Memory B cell (primary cell): ENCODE data around the gene PTGDR.
A peak's percentile ranks its signal among the peaks of the same experiment; 100 is the strongest.

Source experiments
- ATAC-seq: fragments of 150-1000 bp; cut with Tn5 transposase; 2 replicates; pipeline ENCODE4 v1.10.0; 2021; ENCODE audit warnings: low read depth, mild to moderate bottlenecking, moderate library complexity
- DNase-seq, 2 donors: peaks; one replicate each; pipeline ENCODE4 v3.0.0; 2022; ENCODE audit warnings: low spot score in 2 of 2
- H3K27ac Mint-ChIP-seq: one replicate; pipeline ENCODE4 v1.8.0; 2022; ENCODE audit warnings: mild to moderate bottlenecking, moderate library complexity, mixed read lengths
- H3K27me3 Mint-ChIP-seq: one replicate; pipeline ENCODE4 v1.8.0; 2022; ENCODE audit warnings: mixed read lengths
- H3K36me3 Mint-ChIP-seq: one replicate; pipeline ENCODE4 v1.8.0; 2022; ENCODE audit warnings: mild to moderate bottlenecking, mixed read lengths
- H3K4me1 Mint-ChIP-seq: one replicate; pipeline ENCODE4 v1.8.0; 2022; ENCODE audit warnings: mixed read lengths
- H3K4me3 Mint-ChIP-seq: one replicate; pipeline ENCODE4 v1.8.0; 2022; ENCODE audit warnings: mild to moderate bottlenecking, moderate library complexity, mixed read lengths
- H3K9me3 Mint-ChIP-seq: one replicate; pipeline ENCODE4 v1.8.0; 2022; ENCODE audit warnings: mixed read lengths

The PTGDR gene, protein sequence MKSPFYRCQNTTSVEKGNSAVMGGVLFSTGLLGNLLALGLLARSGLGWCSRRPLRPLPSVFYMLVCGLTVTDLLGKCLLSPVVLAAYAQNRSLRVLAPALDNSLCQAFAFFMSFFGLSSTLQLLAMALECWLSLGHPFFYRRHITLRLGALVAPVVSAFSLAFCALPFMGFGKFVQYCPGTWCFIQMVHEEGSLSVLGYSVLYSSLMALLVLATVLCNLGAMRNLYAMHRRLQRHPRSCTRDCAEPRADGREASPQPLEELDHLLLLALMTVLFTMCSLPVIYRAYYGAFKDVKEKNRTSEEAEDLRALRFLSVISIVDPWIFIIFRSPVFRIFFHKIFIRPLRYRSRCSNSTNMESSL

DNA sequence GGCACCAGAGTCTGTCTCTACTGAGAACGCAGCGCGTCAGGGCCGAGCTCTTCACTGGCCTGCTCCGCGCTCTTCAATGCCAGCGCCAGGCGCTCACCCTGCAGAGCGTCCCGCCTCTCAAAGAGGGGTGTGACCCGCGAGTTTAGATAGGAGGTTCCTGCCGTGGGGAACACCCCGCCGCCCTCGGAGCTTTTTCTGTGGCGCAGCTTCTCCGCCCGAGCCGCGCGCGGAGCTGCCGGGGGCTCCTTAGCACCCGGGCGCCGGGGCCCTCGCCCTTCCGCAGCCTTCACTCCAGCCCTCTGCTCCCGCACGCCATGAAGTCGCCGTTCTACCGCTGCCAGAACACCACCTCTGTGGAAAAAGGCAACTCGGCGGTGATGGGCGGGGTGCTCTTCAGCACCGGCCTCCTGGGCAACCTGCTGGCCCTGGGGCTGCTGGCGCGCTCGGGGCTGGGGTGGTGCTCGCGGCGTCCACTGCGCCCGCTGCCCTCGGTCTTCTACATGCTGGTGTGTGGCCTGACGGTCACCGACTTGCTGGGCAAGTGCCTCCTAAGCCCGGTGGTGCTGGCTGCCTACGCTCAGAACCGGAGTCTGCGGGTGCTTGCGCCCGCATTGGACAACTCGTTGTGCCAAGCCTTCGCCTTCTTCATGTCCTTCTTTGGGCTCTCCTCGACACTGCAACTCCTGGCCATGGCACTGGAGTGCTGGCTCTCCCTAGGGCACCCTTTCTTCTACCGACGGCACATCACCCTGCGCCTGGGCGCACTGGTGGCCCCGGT is at the start of gene PTGDR:
PTGDR (plus strand) TSS at position 198 of the 778 bp plus-strand sequence; CDS start at position 315, 117 bp downstream.
- Mint-ChIP-seq H3K27ac (no peak within 1 kb of the TSS), H3K36me3 (no peaks in the 10 kb centered on the region), H3K4me3 (no peak within 1 kb of the TSS), H3K4me1 (peaks cover 12% of the 10 kb centered on the region), H3K9me3 (no peaks in the 10 kb centered on the region), H3K27me3 (peaks cover 20% of the 10 kb centered on the region)
- DNase-seq (no peak), ATAC-seq (no peak)

DNA sequence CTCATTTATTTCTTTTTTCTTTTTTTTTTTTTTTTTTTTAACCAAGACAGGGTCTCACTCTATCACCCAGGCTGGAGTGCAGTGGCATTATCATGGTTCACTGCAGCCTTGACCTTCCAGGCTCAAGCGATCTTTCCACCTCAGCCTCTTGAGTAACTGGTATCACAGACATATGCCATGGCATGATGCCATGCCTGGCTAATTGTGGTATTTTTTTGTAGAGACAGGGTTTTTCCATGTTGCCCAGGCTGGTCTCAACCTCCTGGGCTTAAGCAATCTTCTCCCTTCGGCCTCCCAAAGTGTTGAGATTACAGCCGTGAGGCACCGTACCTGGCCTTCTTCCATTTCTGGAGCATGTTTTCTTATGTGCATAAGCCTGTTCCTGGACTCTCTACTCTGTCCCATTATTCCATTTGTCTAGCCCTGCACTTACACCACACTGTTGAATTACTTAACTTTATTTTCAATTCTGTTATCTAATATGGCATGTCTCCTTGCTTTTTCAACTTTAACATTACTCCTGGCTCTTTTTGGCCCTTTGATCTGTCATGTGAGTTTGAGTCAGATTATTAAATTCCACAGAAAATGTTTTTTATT is 47.9 kb upstream of the PTGDR start:
- DNase-seq: no peak
- ATAC-seq: no peak
- no peak overlapping the region for H3K27ac Mint-ChIP-seq
- H3K9me3 Mint-ChIP-seq: no peaks in the 10 kb centered on the region
- H3K36me3 Mint-ChIP-seq: no peaks in the 10 kb centered on the region
- H3K4me3 Mint-ChIP-seq: no peak overlapping the region
- peaks cover 4% of the 10 kb centered on the region for H3K4me1 Mint-ChIP-seq
- H3K27me3 Mint-ChIP-seq: peaks cover 2% of the 10 kb centered on the region

DNA sequence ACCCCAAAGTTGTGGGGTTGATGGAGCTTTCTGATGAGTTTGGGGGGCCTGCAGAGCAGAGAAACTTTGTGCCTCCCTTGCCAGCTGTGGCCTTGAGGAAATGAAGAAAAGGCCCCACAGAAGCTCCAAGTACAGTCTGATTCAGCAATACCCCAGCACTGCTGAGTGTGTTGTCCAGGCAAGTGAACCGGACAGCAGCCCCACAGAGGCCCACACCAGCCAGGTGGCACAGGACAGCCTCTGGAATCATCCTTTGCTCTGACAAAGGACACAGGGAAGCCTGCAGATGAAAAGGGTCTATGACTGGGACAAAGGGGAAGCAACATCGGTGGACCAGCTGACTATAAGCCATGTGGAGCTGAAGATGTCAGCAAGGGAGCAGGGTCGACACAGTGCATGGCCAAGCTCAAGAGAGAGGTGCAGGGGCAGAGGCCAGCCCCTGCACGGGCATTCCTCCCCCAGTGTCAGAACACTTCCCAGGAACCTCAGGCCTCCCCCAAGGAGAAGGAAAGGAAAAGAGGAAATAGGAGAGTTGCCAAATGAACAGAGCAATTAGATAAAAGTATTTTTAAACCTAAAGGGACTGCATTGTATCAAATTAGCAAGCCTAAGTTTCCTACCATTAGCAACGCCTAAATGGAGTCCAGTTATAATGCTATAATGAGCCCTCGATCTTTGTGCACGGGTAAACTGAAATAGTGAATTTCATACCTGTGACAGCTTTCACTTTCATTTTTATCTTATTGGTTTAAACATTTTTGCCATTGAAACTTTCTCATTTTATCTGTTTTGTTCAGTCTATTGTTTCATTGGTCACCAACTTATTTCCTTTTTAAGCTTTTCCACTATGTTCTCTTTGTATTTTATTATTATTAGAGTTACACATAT is 46.3 kb upstream of the PTGDR start:
- peak overlapping the region; percentile 81 for H3K4me3 Mint-ChIP-seq
- ATAC-seq (no peak), DNase-seq (no peak)
- peaks cover 4% of the 10 kb centered on the region for H3K4me1 Mint-ChIP-seq
- H3K27ac Mint-ChIP-seq: no peak overlapping the region
- peaks cover 2% of the 10 kb centered on the region for H3K27me3 Mint-ChIP-seq
- H3K36me3 Mint-ChIP-seq: no peaks in the 10 kb centered on the region
- no peaks in the 10 kb centered on the region for H3K9me3 Mint-ChIP-seq

DNA sequence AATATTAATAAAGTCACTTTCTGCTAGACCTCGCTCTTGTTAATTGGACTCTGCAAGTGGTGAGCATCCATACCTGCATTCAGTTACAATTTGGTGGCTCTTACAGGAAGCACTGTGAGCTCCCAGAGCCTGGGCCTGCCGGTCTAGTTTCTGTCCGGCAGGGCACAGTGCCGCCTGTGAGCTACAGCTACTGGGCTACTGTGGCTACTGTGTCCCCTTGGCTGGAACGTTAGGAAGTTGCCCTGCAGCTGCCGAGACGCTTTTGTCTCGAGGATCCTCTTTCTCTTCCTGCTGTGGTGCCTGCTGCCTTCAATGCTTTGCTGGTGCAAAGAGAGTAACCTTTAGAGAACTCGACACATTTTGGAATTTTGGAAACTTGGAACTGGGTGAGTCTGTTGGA is 44.6 kb upstream of the PTGDR start:
- H3K4me3 Mint-ChIP-seq: no peak overlapping the region
- no peak for DNase-seq
- no peaks in the 10 kb centered on the region for H3K9me3 Mint-ChIP-seq
- H3K36me3 Mint-ChIP-seq: no peaks in the 10 kb centered on the region
- peaks cover 2% of the 10 kb centered on the region for H3K27me3 Mint-ChIP-seq
- H3K4me1 Mint-ChIP-seq: peaks cover 7% of the 10 kb centered on the region
- H3K27ac Mint-ChIP-seq: no peak overlapping the region
- ATAC-seq: no peak

DNA sequence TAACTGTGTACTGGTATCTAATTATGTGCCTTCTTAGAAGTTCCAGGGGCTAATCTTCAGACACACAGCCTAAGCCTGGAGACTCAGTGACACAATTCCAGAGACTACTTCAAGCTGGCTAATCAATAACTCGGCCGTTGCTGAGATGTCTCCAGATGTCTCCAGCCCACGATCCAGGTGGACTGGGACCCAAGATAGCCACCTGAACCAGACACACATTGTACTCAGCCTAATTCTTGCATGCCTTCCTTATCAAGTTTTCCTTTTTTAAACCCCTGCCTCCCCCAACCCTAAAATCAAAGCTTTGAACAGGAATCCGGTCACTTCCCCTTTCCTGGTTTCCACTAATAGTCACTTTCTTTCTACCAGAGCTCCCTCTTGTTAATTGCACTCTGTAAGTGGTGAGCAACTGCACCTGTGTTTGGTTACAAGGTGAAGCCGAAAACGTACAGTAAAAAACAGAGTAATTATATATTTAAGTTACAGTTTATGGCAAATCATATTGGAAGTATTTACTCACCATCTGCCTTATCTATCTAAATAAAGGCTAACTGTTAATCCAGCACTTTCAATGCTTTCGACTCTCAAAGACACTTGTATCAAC is 39.8 kb upstream of the PTGDR start:
- no peaks in the 10 kb centered on the region for H3K36me3 Mint-ChIP-seq
- H3K4me3 Mint-ChIP-seq: no peak overlapping the region
- no peak overlapping the region for H3K27ac Mint-ChIP-seq
- no peaks in the 10 kb centered on the region for H3K9me3 Mint-ChIP-seq
- DNase-seq (no peak), ATAC-seq (no peak)
- peaks cover 2% of the 10 kb centered on the region for H3K27me3 Mint-ChIP-seq
- peaks cover 10% of the 10 kb centered on the region for H3K4me1 Mint-ChIP-seq

DNA sequence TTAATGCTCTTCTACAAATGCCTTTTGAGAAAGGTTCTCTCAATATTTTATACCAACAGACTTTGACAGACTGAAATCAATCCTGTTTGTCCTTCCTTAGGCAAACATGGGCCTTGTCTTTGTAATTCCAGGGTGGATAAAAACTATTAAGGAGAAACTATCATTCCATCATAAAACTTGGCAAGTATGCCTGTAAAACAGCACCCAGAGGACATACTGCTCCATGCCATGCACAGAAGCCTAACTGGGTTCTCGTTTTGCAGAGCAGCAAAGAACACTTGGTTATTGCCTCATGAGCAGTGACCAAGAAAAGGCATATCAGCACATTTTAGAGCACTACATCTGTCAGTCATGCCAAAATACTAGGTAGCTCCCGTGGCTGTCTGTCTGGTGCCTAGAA is 33.8 kb upstream of the PTGDR start:
- peaks cover 10% of the 10 kb centered on the region for H3K4me1 Mint-ChIP-seq
- H3K9me3 Mint-ChIP-seq: no peaks in the 10 kb centered on the region
- no peak overlapping the region for H3K4me3 Mint-ChIP-seq
- peaks cover 6% of the 10 kb centered on the region for H3K27me3 Mint-ChIP-seq
- H3K27ac Mint-ChIP-seq: no peak overlapping the region
- no peak for ATAC-seq
- no peaks in the 10 kb centered on the region for H3K36me3 Mint-ChIP-seq
- DNase-seq: no peak

DNA sequence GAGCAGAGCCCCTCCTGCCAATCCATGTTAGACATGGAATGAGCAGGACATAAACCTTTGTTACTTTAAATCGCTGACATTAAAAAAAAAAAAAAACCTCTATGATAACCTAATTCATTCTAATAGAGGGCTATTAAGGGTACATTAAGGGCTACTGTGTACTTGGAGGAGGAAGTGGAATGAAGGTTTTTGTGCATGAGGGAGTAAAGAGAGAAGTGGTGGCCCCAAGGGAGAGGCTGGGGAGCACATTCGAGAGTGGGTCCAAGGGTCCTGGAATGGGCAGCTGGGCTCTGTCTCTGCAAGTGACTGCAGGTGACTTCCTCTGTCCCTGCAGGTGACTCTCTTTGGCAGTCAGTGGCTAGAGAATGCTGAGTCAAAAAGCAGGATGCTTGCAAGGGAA is 32.1 kb upstream of the PTGDR start:
- ATAC-seq: no peak
- no peak overlapping the region for H3K4me3 Mint-ChIP-seq

DNA sequence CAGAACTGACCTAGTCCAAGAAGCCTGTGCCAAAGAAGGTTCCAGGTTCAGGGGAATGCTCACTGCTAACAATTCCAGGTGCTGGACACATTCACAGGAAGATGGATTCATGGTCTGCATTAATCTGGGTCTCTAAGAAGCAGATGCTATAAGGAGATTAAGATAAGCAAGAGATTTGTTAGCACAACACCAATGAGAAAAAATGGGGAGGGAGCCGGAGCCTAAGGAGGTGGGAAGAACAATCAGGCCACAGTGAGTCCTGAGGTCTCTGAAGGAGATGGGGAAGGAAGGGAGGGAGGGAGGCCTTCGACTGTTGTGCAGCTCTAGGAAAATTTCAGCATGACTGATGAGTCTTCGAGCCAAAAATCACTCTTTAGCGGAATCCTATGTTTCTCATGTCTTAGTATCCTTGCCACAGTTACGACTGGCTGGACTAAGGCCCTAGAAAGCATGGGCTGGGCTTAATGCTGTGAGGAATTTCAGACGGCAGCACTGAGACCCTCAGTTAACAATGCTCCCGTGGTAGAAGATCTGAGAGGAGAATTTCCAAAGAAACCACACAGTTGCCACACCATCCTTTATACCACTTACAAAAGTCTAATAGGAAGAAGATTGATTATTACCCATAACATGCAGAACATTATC is 31.5 kb upstream of the PTGDR start:
- Mint-ChIP-seq H3K36me3 (no peaks in the 10 kb centered on the region), H3K4me1 (peaks cover 5% of the 10 kb centered on the region), H3K4me3 (no peak overlapping the region), H3K27me3 (peaks cover 7% of the 10 kb centered on the region), H3K9me3 (no peaks in the 10 kb centered on the region), H3K27ac (no peak overlapping the region)
- no peak for DNase-seq
- no peak for ATAC-seq

More for the DNA sequence above, 32.1 kb upstream of the PTGDR start:
- no peaks in the 10 kb centered on the region for H3K9me3 Mint-ChIP-seq
- no peak overlapping the region for H3K27ac Mint-ChIP-seq
- H3K36me3 Mint-ChIP-seq: no peaks in the 10 kb centered on the region
- H3K4me1 Mint-ChIP-seq: peaks cover 5% of the 10 kb centered on the region
- no peak for DNase-seq
- H3K27me3 Mint-ChIP-seq: peaks cover 7% of the 10 kb centered on the region

DNA sequence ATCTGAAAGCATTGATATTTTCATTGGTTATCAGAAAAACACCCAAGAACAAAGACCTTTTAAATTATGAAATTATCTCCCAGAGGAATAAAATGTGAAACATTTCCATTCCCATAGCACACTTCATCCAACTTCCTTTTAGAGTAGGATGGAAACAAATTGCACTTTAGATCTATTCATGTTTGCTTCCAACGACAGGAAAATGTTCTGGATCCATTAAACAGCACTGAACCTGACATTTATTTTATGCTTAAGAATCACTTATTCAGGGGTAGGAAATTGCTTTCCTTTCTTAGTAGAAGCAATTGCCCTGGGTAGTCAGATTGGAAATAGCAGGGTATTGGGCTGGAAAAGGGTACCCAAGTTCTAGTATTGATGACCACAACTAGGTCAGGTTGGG is 28.8 kb upstream of the PTGDR start:
- ATAC-seq: no peak
- no peak for DNase-seq
- Mint-ChIP-seq H3K36me3 (no peaks in the 10 kb centered on the region), H3K4me1 (peaks cover 5% of the 10 kb centered on the region), H3K27me3 (peaks cover 7% of the 10 kb centered on the region), H3K9me3 (no peaks in the 10 kb centered on the region), H3K4me3 (no peak overlapping the region), H3K27ac (no peak overlapping the region)

DNA sequence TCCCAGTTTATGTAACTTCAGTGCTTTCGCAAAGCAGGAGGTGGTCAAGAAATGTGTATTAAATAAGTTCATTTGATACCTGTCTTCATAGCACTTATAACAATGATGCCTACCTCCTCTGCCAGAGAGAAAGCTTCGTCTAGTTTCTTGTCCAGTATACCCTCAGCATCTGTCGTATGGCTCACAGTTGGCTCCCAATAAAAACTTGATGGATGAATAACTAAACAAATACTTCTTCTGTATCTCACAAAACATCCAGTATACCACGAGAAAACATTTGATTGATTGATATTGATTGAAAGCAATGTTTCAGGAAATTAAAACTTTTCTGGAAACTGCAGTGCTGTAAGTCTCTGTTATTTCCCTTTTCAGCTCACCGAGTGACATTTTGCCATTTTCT is 26.9 kb upstream of the PTGDR start:
- DNase-seq (no peak), ATAC-seq (no peak)
- H3K4me1 Mint-ChIP-seq: peaks cover 2% of the 10 kb centered on the region
- H3K27ac Mint-ChIP-seq: no peak overlapping the region
- H3K27me3 Mint-ChIP-seq: peaks cover 11% of the 10 kb centered on the region
- H3K4me3 Mint-ChIP-seq: no peak overlapping the region
- H3K9me3 Mint-ChIP-seq: no peaks in the 10 kb centered on the region
- H3K36me3 Mint-ChIP-seq: no peaks in the 10 kb centered on the region

DNA sequence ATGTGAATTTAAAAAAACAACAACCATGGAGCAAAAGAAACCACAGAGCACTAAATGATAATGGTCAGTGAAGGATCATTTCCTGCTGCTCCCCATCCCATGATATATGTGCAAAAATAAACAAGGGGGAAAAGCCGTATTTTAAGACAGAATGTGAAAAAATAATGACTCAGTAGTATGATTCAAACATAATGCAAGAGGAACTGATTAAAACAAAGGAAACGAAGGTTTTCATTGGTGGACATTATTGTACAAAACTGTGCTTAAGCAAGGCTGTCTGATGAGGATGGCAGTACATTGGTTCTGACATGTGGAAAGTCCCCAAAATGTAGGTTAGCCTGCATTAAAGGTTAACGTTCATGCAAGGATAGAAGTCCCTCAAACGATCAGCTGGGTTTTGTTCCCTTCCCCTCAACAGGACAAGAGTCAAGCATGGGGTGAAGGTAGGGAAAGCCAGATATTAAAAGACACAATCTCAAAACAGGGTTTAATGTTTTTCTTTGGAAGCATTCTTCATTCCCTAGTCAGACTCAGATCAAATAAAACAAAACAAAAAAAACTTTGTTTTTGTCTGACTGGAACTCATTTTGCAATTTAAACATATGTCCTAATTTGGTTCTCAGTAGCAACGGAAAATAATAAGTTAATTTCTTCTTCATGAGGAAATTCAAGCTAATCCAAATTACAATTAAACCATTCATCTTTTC is 26.3 kb upstream of the PTGDR start:
- Mint-ChIP-seq H3K27me3 (peaks cover 11% of the 10 kb centered on the region), H3K4me3 (no peak overlapping the region), H3K9me3 (no peaks in the 10 kb centered on the region), H3K36me3 (no peaks in the 10 kb centered on the region), H3K27ac (no peak overlapping the region), H3K4me1 (peaks cover 2% of the 10 kb centered on the region)
- ATAC-seq: no peak
- DNase-seq: no peak

DNA sequence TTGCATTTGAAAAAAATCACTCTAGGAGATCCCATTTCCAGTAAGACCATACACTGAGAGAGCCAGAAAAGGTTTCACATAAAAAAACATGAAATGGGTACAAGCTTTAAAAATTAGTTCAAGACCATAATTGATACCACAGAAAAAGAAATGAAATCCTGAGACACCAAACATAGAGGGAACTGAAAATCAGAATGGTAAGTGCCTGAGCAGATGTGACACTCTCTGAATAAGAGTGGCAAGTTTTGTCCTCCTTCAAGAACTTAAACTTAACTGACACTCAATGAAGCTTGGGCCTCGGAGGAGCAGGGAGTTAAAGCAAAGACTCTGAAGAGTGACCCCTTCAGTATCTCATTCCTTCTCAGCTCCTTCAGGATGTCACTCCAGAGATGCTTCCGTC is 23.2 kb upstream of the PTGDR start:
- H3K36me3 Mint-ChIP-seq: peaks cover 3% of the 10 kb centered on the region
- peaks cover 4% of the 10 kb centered on the region for H3K9me3 Mint-ChIP-seq
- H3K27ac Mint-ChIP-seq: no peak overlapping the region
- H3K27me3 Mint-ChIP-seq: peaks cover 5% of the 10 kb centered on the region
- H3K4me3 Mint-ChIP-seq: no peak overlapping the region
- DNase-seq (no peak), ATAC-seq (no peak)
- peaks cover 8% of the 10 kb centered on the region for H3K4me1 Mint-ChIP-seq
